DOHH2 (cell line): ENCODE results near the gene NLK.

Experiments
- H3F3A ChIP-seq: fragments of 200-600 bp; sonication (generic), shearing (Covaris generic); 2 replicates; pipeline ENCODE4 v1.6.0; 2016; ENCODE audit warnings: antibody characterized with exemption, mild to moderate bottlenecking; ENCODE audit not compliant: control insufficient read depth, insufficient read depth
- H3K27ac ChIP-seq: fragments of 200-600 bp; sonication (generic); 2 replicates; pipeline ENCODE4 v1.5.1; 2014; ENCODE audit warnings: low read depth, mild to moderate bottlenecking, low read length, moderate library complexity
- H3K27me3 ChIP-seq: fragments of 200-600 bp; sonication (generic); 2 replicates; pipeline ENCODE4 v1.6.1; 2014; ENCODE audit warnings: mild to moderate bottlenecking, low read length, mixed read lengths; ENCODE audit not compliant: control insufficient read depth
- H3K36me3 ChIP-seq: fragments of 200-600 bp; sonication (generic); 2 replicates; pipeline ENCODE4 v1.6.1; 2014; ENCODE audit warnings: mild to moderate bottlenecking, low read length, moderate library complexity, mixed read lengths; ENCODE audit not compliant: control insufficient read depth
- H3K4me1 ChIP-seq: fragments of 200-600 bp; sonication (generic); 2 replicates; pipeline ENCODE4 v1.6.1; 2014; ENCODE audit warnings: mild to moderate bottlenecking, low read length, mixed read lengths; ENCODE audit not compliant: control insufficient read depth
- H3K4me2 ChIP-seq: fragments of 200-600 bp; sonication (generic); 2 replicates; pipeline ENCODE4 v1.6.0; 2014; ENCODE audit warnings: mild to moderate bottlenecking, low read length, moderate library complexity
- H3K4me3 ChIP-seq: fragments of 200-600 bp; sonication (generic); 2 replicates; pipeline ENCODE4 v1.5.1; 2014; ENCODE audit warnings: mild to moderate bottlenecking, low read length, mixed read lengths
- H3K79me2 ChIP-seq: fragments of 200-600 bp; sonication (generic); 2 replicates; pipeline ENCODE4 v1.6.1; 2014; ENCODE audit warnings: mild to moderate bottlenecking, low read length, mixed read lengths; ENCODE audit not compliant: control insufficient read depth
- H3K9me2 ChIP-seq: fragments of 200-600 bp; sonication (generic); replicated peaks from 2 replicates; pipeline ENCODE4 v1.6.1; 2014; ENCODE audit warnings: mild to moderate bottlenecking, low read length, mixed read lengths; ENCODE audit not compliant: control insufficient read depth
- H3K9me3 ChIP-seq: fragments of 200-600 bp; sonication (generic); 2 replicates; pipeline ENCODE4 v1.6.1; 2014; ENCODE audit warnings: antibody characterized with exemption, low read length, mixed read lengths; ENCODE audit not compliant: control insufficient read depth, insufficient read depth
- H4K20me1 ChIP-seq: fragments of 200-600 bp; sonication (generic); 2 replicates; pipeline ENCODE4 v1.6.0; 2014; ENCODE audit warnings: low read depth, mild to moderate bottlenecking, antibody characterized with exemption, low read length, moderate library complexity; ENCODE audit not compliant: control insufficient read depth, insufficient read depth
- CTCF ChIP-seq: fragments of 200-600 bp; sonication (generic); IDR thresholded peaks from one replicate; pipeline ENCODE4 v1.5.1; 2014; ENCODE audit warnings: antibody characterized with exemption, mild to moderate bottlenecking, low read depth, low read length; ENCODE audit not compliant: poor library complexity, severe bottlenecking
- EZH2phosphoT487 ChIP-seq: fragments of 200-600 bp; sonication (generic); IDR thresholded peaks from 2 replicates; pipeline ENCODE4 v1.6.1; 2017; ENCODE audit warnings: borderline replicate concordance, mild to moderate bottlenecking, antibody characterized with exemption, low read length, moderate library complexity, mixed read lengths

NLK gene

DNA sequence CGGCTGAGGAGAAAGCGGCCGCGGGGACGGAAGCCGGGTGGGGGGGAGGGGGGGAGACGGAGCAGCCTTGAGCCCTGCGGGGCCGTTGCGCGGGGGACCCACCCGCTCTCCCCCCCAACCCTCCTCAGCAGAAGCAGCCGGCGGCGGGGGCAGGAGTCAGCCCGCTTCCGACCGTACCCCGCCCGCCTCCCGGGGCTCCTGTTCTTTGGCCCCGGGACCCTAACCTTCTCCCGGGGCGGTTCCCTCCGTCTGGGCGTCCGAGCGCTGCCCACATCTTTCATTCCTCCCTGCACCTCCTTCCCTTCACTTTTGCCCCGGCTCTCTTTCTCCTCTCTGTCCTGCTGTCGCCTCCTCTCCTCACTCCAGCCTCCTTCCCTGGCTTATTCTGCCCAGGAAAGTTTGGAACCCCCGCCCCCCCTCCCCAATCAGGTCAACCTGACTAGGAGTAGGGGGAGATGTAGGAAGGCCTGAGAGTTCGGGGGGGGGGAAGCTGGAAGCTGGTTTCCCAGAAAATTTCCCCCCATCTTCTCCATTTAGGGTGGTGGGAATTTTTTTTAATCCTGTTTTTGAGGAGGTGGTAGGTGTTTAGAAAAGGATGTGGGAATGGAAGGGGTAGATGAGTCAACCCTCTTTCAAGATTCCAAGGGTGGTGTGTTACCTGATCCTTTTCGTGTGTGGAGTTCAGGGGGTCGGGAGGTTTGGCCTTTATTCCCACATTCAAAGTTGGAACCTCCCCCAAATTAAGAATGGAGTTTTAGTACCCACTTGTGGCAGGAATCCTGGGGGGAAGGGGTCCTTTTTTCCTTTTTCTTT is 427 bp upstream of the NLK start:
- Histone ChIP-seq H3K9me3 (no peaks in the 10 kb centered on the region), H3K36me3 (peaks cover 41% of the 10 kb centered on the region), H3K4me2 (peak overlapping the region; percentile 68), H3K27ac (peak overlapping the region; percentile 37), H3K79me2 (peaks cover 53% of the 10 kb centered on the region), H3K4me1 (peaks cover 53% of the 10 kb centered on the region), H3K9me2 (no peaks in the 10 kb centered on the region), H3K4me3 (peak overlapping the region; percentile 70), H4K20me1 (no peaks in the 10 kb centered on the region; the same call in none of the 2 replicates), H3K27me3 (no peaks in the 10 kb centered on the region), H3F3A (peaks cover 18% of the 10 kb centered on the region)
- TF ChIP-seq CTCF = no peak
- no peak for TF ChIP-seq EZH2phosphoT487

DNA sequence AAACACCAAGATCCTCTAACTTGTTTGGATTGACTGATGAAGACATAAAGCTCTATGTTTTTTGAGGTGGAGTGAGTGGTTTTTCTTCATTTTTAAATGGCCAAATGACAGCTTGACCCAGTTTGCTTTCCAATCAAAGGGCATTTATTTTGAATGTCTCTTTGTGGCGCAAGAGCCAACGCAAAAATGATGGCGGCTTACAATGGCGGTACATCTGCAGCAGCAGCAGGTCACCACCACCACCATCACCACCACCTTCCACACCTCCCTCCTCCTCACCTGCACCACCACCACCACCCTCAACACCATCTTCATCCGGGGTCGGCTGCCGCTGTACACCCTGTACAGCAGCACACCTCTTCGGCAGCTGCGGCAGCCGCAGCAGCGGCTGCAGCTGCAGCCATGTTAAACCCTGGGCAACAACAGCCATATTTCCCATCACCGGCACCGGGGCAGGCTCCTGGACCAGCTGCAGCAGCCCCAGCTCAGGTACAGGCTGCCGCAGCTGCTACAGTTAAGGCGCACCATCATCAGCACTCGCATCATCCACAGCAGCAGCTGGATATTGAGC is 329 bp downstream of the NLK start:
- H3K27ac ChIP-seq = peak overlapping the region; percentile 73

GRCh38 chr17:28043296-28043695 is 819 bp downstream of the NLK start:
- Histone ChIP-seq H3K4me2 (peak overlapping the region; percentile 68), H3K36me3 (peaks cover 47% of the 10 kb centered on the region), H3K9me2 (no peaks in the 10 kb centered on the region), H3K27ac (peak overlapping the region; percentile 73), H3K9me3 (no peaks in the 10 kb centered on the region), H3K27me3 (no peaks in the 10 kb centered on the region), H3K4me1 (peaks cover 65% of the 10 kb centered on the region), H3K79me2 (peaks cover 66% of the 10 kb centered on the region), H3K4me3 (peak overlapping the region; percentile 70), H4K20me1 (no peaks in the 10 kb centered on the region; the same call in none of the 2 replicates), H3F3A (peaks cover 28% of the 10 kb centered on the region)
- TF ChIP-seq EZH2phosphoT487 (no peak), CTCF (no peak)

More for the DNA sequence above, 329 bp downstream of the NLK start:
- peaks cover 61% of the 10 kb centered on the region for H3K79me2 ChIP-seq
- peaks cover 43% of the 10 kb centered on the region for H3K36me3 ChIP-seq
- H3K4me3 ChIP-seq = peak overlapping the region; percentile 70
- H3K27me3 ChIP-seq = no peaks in the 10 kb centered on the region
- peaks cover 23% of the 10 kb centered on the region for H3F3A ChIP-seq
- no peak for TF ChIP-seq EZH2phosphoT487
- no peak for TF ChIP-seq CTCF
- H3K9me3 ChIP-seq = no peaks in the 10 kb centered on the region
- H4K20me1 ChIP-seq = no peaks in the 10 kb centered on the region; the same call in none of the 2 replicates
- peak overlapping the region; percentile 68 for H3K4me2 ChIP-seq
- H3K4me1 ChIP-seq = peaks cover 60% of the 10 kb centered on the region
- no peaks in the 10 kb centered on the region for H3K9me2 ChIP-seq
